Mesenteric fat pad (tissue), 1 donor: ENCODE results near the gene YIPF7. TPM values are rescaled to one million over a fixed set of nuclear protein-coding genes. Genes with fewer than 3 reads are reported as not detected.

Experiments used
- DNase-seq: peaks from one replicate; pipeline ENCODE4 v3.0.0-alpha.2; 2020; ENCODE audit warnings: low spot score
- total RNA-seq: library from RNA; stranded (reverse); fragmentation: NEBNext Ultra II Directional; extraction: Animal tissue kit (Norgen Biotek cat#: 25700); gene quantifications from one replicate; pipeline ENCODE4 v1.2.1, GENCODE V29; 2021
- donor health status: DM: yes; HTN: yes; CAD: no.

The YIPF7 gene
- total RNA-seq, 1 donor from 2014 or later = not detected

DNA sequence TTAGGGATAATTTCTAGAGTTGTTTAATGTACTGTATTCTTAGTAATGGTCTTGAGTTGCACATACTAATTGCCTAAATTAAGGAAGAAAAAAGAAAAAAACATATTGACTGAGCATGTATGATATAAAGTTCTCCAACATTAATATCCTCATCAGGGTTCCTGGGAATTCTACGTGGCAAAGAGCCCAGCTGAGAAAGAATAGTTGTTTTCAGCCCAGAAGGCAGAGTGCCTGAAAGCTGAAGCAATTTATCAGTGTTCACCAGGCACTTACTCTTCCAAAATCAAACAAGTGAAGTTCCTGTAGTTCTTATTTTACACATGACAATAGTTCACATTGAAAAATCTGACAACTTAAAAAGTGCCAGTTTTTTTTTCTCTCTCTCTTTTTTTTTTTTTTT lies 27.7 kb downstream of the YIPF7 start:
- no peak for DNase-seq

DNA sequence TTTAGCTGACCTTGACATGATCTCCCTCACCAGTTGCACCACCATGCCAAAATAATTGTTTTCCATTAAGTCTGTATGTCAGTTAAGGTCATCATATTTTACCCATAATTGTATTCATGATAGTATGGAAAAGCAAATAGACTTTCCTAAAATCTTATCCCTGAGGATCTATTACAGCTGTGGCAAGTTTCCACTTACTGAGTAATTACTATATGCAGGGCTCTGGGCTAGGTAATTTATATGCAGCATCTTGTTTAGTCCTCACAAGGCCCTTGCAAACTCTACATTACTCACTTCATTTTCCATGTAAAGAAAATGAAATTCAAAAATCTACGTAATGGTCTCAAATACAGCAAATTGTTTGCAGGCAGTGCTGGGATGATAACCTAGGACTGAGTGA lies 34.8 kb downstream of the YIPF7 start:
- no peak for DNase-seq

DNA sequence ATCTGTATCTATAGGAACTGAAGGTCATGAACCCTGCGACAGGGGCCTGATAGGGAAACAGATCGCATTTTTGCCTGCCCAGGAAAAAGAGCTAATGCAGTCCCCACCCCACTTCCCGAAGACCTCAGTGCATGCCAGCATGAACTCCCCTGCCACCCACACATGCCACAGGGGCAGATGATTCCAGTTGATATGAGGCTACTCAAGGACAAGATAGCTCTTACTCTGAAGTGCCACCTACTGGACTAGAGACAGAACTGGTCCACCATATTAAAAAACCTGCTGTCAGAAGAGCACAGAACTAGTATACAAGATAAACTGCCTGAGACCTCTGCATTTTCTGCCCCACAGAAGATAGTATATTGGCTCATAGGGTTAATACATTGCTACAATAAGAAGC lies 68.0 kb downstream of the YIPF7 start:
- DNase-seq = no peak

DNA sequence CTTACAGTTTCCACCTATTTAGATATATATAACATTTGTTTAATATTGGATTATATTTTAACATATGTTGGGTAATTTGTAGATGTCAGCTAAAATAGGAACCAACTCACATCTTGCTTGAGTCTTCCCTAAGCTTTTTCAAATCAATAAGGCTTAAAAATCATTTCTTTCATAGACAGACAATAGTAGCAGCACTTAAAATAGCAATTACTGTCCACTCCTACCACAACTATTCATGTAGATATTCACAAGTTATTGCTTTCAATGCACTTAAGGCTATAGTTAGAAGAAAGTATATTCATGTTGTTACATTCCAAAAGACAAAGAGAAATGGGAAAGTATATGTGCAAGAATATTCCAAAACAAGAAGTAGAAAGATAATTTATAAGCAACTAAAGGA lies 71.2 kb downstream of the YIPF7 start:
- no peak for DNase-seq

DNA sequence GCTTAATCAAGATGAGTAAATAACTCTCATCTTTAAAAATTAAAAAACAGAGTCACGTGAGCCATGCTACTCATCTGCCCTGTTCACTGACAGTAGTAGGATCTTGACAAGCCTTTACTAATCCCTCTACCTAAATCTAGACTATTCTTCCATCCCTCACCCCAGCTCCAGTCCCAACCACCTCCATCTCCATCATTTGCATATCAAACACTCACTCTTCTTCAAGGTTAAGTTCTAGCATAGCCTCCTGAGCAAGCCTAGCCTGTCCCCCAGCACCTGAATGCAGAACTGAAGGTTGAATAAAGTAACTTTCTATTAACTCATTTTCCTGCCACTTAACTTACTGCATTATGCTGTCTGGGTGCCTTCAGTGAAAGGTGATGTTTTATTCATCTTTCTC lies 72.5 kb downstream of the YIPF7 start:
- DNase-seq = no peak

Other genes starting within 250 kb of the YIPF7 start
- not detected for gene KCTD8, start 202.8 kb downstream of the YIPF7 start, total RNA-seq
- gene GUF1, start 26.8 kb upstream of the YIPF7 start, total RNA-seq = 11.9 TPM
- gene GNPDA2, start 74.9 kb upstream of the YIPF7 start, total RNA-seq = 12.2 TPM